Measurements from ENCODE around the gene PHLPP1. TPM values are rescaled to one million over a fixed set of nuclear protein-coding genes. Genes with fewer than 3 reads are reported as not detected.

Gene PHLPP1
- polyA plus RNA-seq, 1 experiment: 5.6 TPM

GRCh38 chr18:62999392-62999791, 284.1 kb downstream of the PHLPP1 start:
- no peak for TF ChIP-seq CTCF (IDR thresholded peaks at IDR 0.05; ENCODE audit: low read depth, low read length)
- ChIA-PET CTCF (no interaction called here), POLR2A (interaction anchor here (0.7 kb wide), 1 partner anchor 423 kb away, joined by 3 read pairs; the partner anchor contains the start of gene VPS4B)
- H3K27me3 ChIP-seq (ENCODE audit: control insufficient read depth, insufficient read depth, low read length): peaks cover 1% of the 10 kb centered on the region
- no peak for DNase-seq (ENCODE audit: low read depth, low spot score)
- no peak overlapping the region for H3K27ac ChIP-seq (ENCODE audit: low read depth, low read length)
- H3K4me3 ChIP-seq (ENCODE audit: low read depth, low read length): no peak overlapping the region
- no peaks in the 10 kb centered on the region for H3K9me3 ChIP-seq (ENCODE audit: control insufficient read depth, insufficient read depth, low read length)

GRCh38 chr18:62999921-63000320, 284.6 kb downstream of the PHLPP1 start:
- DNase-seq (ENCODE audit: low read depth, low spot score): no peak
- POLR2A ChIA-PET: interaction anchor here (0.7 kb wide), 1 partner anchor 422 kb away, joined by 3 read pairs; the partner anchor contains the start of gene VPS4B
- Histone ChIP-seq H3K9me3 (ENCODE audit: control insufficient read depth, insufficient read depth, low read length) (no peaks in the 10 kb centered on the region), H3K4me3 (ENCODE audit: low read depth, low read length) (no peak overlapping the region), H3K27ac (ENCODE audit: low read depth, low read length) (no peak overlapping the region), H3K27me3 (ENCODE audit: control insufficient read depth, insufficient read depth, low read length) (peaks cover 3% of the 10 kb centered on the region)
- CTCF ChIA-PET: no interaction called here
- TF ChIP-seq CTCF (IDR thresholded peaks at IDR 0.05; ENCODE audit: low read depth, low read length): no peak

- CTCF ChIA-PET: no interaction called here
- TF ChIP-seq CTCF (IDR thresholded peaks at IDR 0.05; ENCODE audit: low read depth, low read length): no peak
- POLR2A ChIA-PET: no interaction called here
- Histone ChIP-seq H3K9me3 (ENCODE audit: control insufficient read depth, insufficient read depth, low read length) (no peaks in the 10 kb centered on the region), H3K4me3 (ENCODE audit: low read depth, low read length) (no peak overlapping the region), H3K27ac (ENCODE audit: low read depth, low read length) (no peak overlapping the region), H3K27me3 (ENCODE audit: control insufficient read depth, insufficient read depth, low read length) (peaks cover 7% of the 10 kb centered on the region)
- DNase-seq (ENCODE audit: low read depth, low spot score): no peak
Measured at GRCh38 chr18:63000839-63001238, 285.5 kb downstream of the PHLPP1 start.

- POLR2A ChIA-PET: no interaction called here
- CTCF ChIA-PET: no interaction called here
- no peak for TF ChIP-seq CTCF (IDR thresholded peaks at IDR 0.05; ENCODE audit: low read depth, low read length)
- no peak for DNase-seq (ENCODE audit: low read depth, low spot score)
- Histone ChIP-seq H3K9me3 (ENCODE audit: control insufficient read depth, insufficient read depth, low read length) (no peaks in the 10 kb centered on the region), H3K27ac (ENCODE audit: low read depth, low read length) (no peak overlapping the region), H3K27me3 (ENCODE audit: control insufficient read depth, insufficient read depth, low read length) (peaks cover 10% of the 10 kb centered on the region), H3K4me3 (ENCODE audit: low read depth, low read length) (no peak overlapping the region)
Measured at GRCh38 chr18:63001861-63002260, 286.5 kb downstream of the PHLPP1 start.

GRCh38 chr18:63002305-63002704, 287.0 kb downstream of the PHLPP1 start:
- H3K4me3 ChIP-seq (ENCODE audit: low read depth, low read length): no peak overlapping the region
- H3K27me3 ChIP-seq (ENCODE audit: control insufficient read depth, insufficient read depth, low read length): peaks cover 10% of the 10 kb centered on the region
- no peak for TF ChIP-seq CTCF (IDR thresholded peaks at IDR 0.05; ENCODE audit: low read depth, low read length)
- DNase-seq (ENCODE audit: low read depth, low spot score): no peak
- CTCF ChIA-PET: no interaction called here
- no peak overlapping the region for H3K27ac ChIP-seq (ENCODE audit: low read depth, low read length)
- POLR2A ChIA-PET: no interaction called here
- H3K9me3 ChIP-seq (ENCODE audit: control insufficient read depth, insufficient read depth, low read length): no peaks in the 10 kb centered on the region

All from AG04450 (cell line).